Measurements from ENCODE around the gene EIF4B. TPM values are rescaled to one million over a fixed set of nuclear protein-coding genes. Genes with fewer than 3 reads are reported as not detected.

The EIF4B gene
- total and polyA plus RNA-seq, 2 donors (not counting 1 experiment from before 2014, with no cell fraction given), result 252 to 674 TPM

DNA sequence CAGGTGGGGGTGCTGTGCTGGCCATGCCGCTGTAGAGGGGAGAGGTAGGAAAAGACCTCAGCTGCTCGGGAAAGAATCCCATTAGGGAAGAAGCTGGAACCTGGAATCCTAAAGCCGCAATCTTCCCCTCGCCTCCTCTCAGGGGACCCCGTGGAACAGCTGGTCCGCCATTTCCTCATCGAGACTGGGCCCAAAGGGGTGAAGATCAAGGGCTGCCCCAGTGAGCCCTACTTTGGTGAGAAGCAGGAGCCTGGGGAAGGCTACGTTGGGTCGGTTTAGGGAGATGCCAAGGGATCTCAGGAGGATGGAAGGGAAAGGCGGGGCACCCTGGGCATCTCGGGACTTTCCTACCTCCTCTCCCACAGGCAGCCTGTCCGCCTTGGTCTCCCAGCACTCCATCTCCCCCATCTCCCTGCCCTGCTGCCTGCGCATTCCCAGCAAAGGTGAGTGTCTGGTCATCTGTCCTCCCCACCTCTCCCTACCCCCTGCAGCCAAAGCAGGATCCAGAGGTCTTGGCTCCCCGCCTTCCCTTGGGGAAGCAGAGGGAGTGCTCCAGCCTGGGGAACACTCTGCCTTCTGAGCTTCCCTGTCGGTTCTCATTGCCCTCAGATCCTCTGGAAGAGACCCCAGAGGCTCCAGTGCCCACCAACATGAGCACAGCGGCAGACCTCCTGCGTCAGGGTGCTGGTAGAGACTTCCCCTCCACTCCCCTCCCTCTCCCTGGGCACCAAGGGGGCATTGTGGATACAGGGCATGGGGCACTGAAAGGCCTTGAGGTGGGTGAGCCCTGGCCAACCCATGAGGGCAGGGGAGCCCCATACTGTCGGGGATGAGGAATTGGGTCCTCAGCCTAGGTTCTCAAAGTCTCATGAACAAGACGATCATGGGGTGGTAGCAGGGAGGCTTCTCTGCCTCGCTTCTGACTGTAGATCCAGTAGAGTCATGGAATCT is 56.0 kb downstream of the EIF4B start:
- DNase-seq (no peak), ATAC-seq (ENCODE audit: low read depth) (no peak)
- H3K4me3 Mint-ChIP-seq, result no peak overlapping the region
- H3K27ac Mint-ChIP-seq, result no peak overlapping the region
- Histone ChIP-seq H3K36me3 (replicated peaks in 1 of 2; ENCODE audit: control extremely low read depth in 1 of 2, control insufficient read depth in 1 of 2, extremely low read depth in 1 of 2, insufficient read depth in 2 of 2, low read length in 1 of 2) (peaks cover 0 to 28% of the 10 kb centered on the region in 2 experiments), H3K4me3 (ENCODE audit: control extremely low read depth in 1 of 5, extremely low read depth in 1 of 5, insufficient read depth in 1 of 5, low read depth in 2 of 5, low read length in 4 of 5) (no peak overlapping the region), H3K4me2 (replicated peaks; ENCODE audit: low read depth, low read length, poor library complexity, severe bottlenecking) (no peak overlapping the region), H3K9ac (ENCODE audit: low read length) (no peak overlapping the region), H3K9me3 (ENCODE audit: control extremely low read depth in 1 of 3, control insufficient read depth in 2 of 3, insufficient read depth in 1 of 3, low read length in 2 of 3) (peaks cover 0 to 3% (median 0%) of the 10 kb centered on the region in 3 donors), H4K20me1 (ENCODE audit: control insufficient read depth, insufficient read depth, low read length, poor library complexity, severe bottlenecking) (peaks cover 20% of the 10 kb centered on the region), H3K4me1 (ENCODE audit: control insufficient read depth in 2 of 2, insufficient read depth in 2 of 2, low read length in 2 of 2) (no peaks in the 10 kb centered on the region), H3K79me2 (ENCODE audit: control insufficient read depth, insufficient read depth, low read length) (no peaks in the 10 kb centered on the region), H2AFZ (ENCODE audit: insufficient read depth, low read depth, low read length, poor library complexity, severe bottlenecking) (no peak overlapping the region), H3K27me3 (replicated peaks in 1 of 4; ENCODE audit: control extremely low read depth in 1 of 4, control insufficient read depth in 3 of 4, insufficient read depth in 4 of 4, low read length in 3 of 4) (peaks cover 0 to 10% (median 0%) of the 10 kb centered on the region in 4 experiments), H3K27ac (ENCODE audit: low read length in 2 of 2) (no peak overlapping the region)
- intact Hi-C loops (cut with micrococcal nuclease), result no loop called here
- 83% methylated on average over 15 of the region's 20 CpGs for WGBS (ENCODE audit: insufficient coverage)
- H3K27me3 Mint-ChIP-seq, result no peaks in the 10 kb centered on the region
- CTCF ChIA-PET, result interaction anchor here (0.6 to 14.1 kb wide), 5 partner anchors 7 to 58 kb away, joined by 3 to 344 read pairs (median 59); partner anchors contain the start of genes IGFBP6, SOAT2 and SPRYD3
- TF ChIP-seq EZH2 (IDR thresholded peaks at IDR 0.05; ENCODE audit: borderline replicate concordance, insufficient read depth, low read depth, low read length, poor library complexity, severe bottlenecking), result no peak
- no peaks in the 10 kb centered on the region for H3K9me3 Mint-ChIP-seq (ENCODE audit: insufficient read depth)
- peaks cover 4% of the 10 kb centered on the region for H3K4me1 Mint-ChIP-seq
- POLR2A ChIA-PET, result interaction anchor here (0.6 kb wide), 1 partner anchor 22 kb away, joined by 3 read pairs; no protein-coding TSS in a partner anchor

GRCh38 chr12:53062977-53063707 is 56.9 kb downstream of the EIF4B start:
- TF ChIP-seq CTCF (IDR thresholded peaks at IDR 0.05) (no peak), EZH2 (IDR thresholded peaks at IDR 0.05; ENCODE audit: borderline replicate concordance, insufficient read depth, low read depth, low read length, poor library complexity, severe bottlenecking) (no peak)
- ChIA-PET POLR2A (interaction anchor here (0.7 kb wide), 1 partner anchor 18 kb away, joined by 4 read pairs; no protein-coding TSS in a partner anchor), CTCF (interaction anchor here (0.5 to 14.1 kb wide), 6 partner anchors 8 to 260 kb away, joined by 3 to 344 read pairs (median 32); partner anchors contain the start of genes IGFBP6, SOAT2 and SPRYD3)
- Histone ChIP-seq H3K27ac (ENCODE audit: low read length in 2 of 2) (no peak overlapping the region), H3K4me2 (replicated peaks; ENCODE audit: low read depth, low read length, poor library complexity, severe bottlenecking) (no peak overlapping the region), H3K4me1 (ENCODE audit: control insufficient read depth in 2 of 2, insufficient read depth in 2 of 2, low read length in 2 of 2) (no peaks in the 10 kb centered on the region), H3K9ac (ENCODE audit: low read length) (no peak overlapping the region), H3K4me3 (ENCODE audit: control extremely low read depth in 1 of 5, extremely low read depth in 1 of 5, insufficient read depth in 1 of 5, low read depth in 2 of 5, low read length in 4 of 5) (no peak overlapping the region), H3K9me3 (ENCODE audit: control extremely low read depth in 1 of 3, control insufficient read depth in 2 of 3, insufficient read depth in 1 of 3, low read length in 2 of 3) (peaks cover 0 to 3% (median 0%) of the 10 kb centered on the region in 3 donors), H2AFZ (ENCODE audit: insufficient read depth, low read depth, low read length, poor library complexity, severe bottlenecking) (no peak overlapping the region), H3K36me3 (replicated peaks in 1 of 2; ENCODE audit: control extremely low read depth in 1 of 2, control insufficient read depth in 1 of 2, extremely low read depth in 1 of 2, insufficient read depth in 2 of 2, low read length in 1 of 2) (peaks cover 0 to 34% of the 10 kb centered on the region in 2 experiments), H4K20me1 (ENCODE audit: control insufficient read depth, insufficient read depth, low read length, poor library complexity, severe bottlenecking) (peaks cover 20% of the 10 kb centered on the region), H3K79me2 (ENCODE audit: control insufficient read depth, insufficient read depth, low read length) (no peaks in the 10 kb centered on the region), H3K27me3 (replicated peaks in 1 of 4; ENCODE audit: control extremely low read depth in 1 of 4, control insufficient read depth in 3 of 4, insufficient read depth in 4 of 4, low read length in 3 of 4) (peaks cover 0 to 9% (median 0%) of the 10 kb centered on the region in 4 experiments)
- 96% methylated on average over 14 of the region's 14 CpGs for WGBS (ENCODE audit: insufficient coverage)
- Mint-ChIP-seq H3K27me3 (no peaks in the 10 kb centered on the region), H3K4me1 (peaks cover 4% of the 10 kb centered on the region), H3K27ac (no peak overlapping the region), H3K9me3 (ENCODE audit: insufficient read depth) (no peaks in the 10 kb centered on the region), H3K4me3 (no peak overlapping the region)
- intact Hi-C loops (cut with micrococcal nuclease), result no loop called here
- DNase-seq (no peak), ATAC-seq (ENCODE audit: low read depth) (no peak)
